Ovary (tissue), 9 donors: Measurements from ENCODE around the gene ZMYND10. TPM values are rescaled to one million over a fixed set of nuclear protein-coding genes. Genes with fewer than 3 reads are reported as not detected.

ENCODE experiments used
- DNase-seq, 5 donors: peaks; one replicate each; pipeline ENCODE4 v3.0.0-alpha.2; 2019 to 2020
- H3K27ac ChIP-seq, 2 donors: fragments of 200-600 bp; one replicate each; pipeline versions ENCODE4 v1.5.1 to v1.8.0; 2019 to 2022
- H3K27me3 ChIP-seq: fragments of 200-600 bp; one replicate; pipeline ENCODE4 v1.8.0; 2022
- H3K36me3 ChIP-seq: fragments of 200-600 bp; sonication (generic); one replicate; pipeline ENCODE4 v1.5.1; 2019
- H3K4me1 ChIP-seq: one replicate; pipeline ENCODE4 v1.8.1; 2013; ENCODE audit warnings: mild to moderate bottlenecking, moderate library complexity; ENCODE audit not compliant: insufficient read depth
- H3K4me3 ChIP-seq: fragments of 200-600 bp; sonication (generic); one replicate; pipeline ENCODE4 v1.5.1; 2017
- H3K9me3 ChIP-seq, 2 donors: fragments of 200-600 bp in 1 of 2; sonication (generic) in 1 of 2; one replicate each; pipeline versions ENCODE4 v1.5.1 to v1.8.1; 2013 to 2019; ENCODE audit warnings: mild to moderate bottlenecking in 1 of 2, moderate library complexity in 1 of 2
- CTCF ChIP-seq, 3 donors: fragments of 450-650 bp in 2 of 3; fragments of 200-600 bp in 1 of 3; IDR thresholded peaks; one replicate each; pipeline versions ENCODE4 v1.5.1 to v1.8.0; 2016 to 2022; ENCODE audit warnings: antibody characterized with exemption in 3 of 3, mild to moderate bottlenecking in 1 of 3
- EP300 ChIP-seq: sonication (generic); formaldehyde crosslinking; IDR thresholded peaks from one replicate; pipeline ENCODE4 v1.6.1; 2017; ENCODE audit warnings: antibody characterized with exemption
- POLR2A ChIP-seq: fragments of 450-650 bp; IDR thresholded peaks from one replicate; pipeline ENCODE4 v1.6.1; 2017; ENCODE audit warnings: antibody characterized with exemption, mild to moderate bottlenecking, moderate library complexity
- WGBS, 3 donors: extraction: QIAGEN DNeasy Blood & Tissue Kit in 1 of 3; methylation state at CpG; one replicate each; pipeline versions ENCODE4 v1.1.5 to v1.1.7; 2013 to 2017; 5-methylcytosine and 5-hydroxymethylcytosine counted together
- intact Hi-C, 4 donors: fragments of 100-400 bp; cut with DNase I; formaldehyde crosslinking; loops; one replicate each; pipeline versions ENCODE4 v1.11.0 to v1.15.1; 2022 to 2023
- polyA plus RNA-seq, 2 donors: library from polyadenylated mRNA; stranded (reverse); fragments of 200-250 nt in 1 of 2; fragments of 350-450 nt in 1 of 2; fragmentation: Illumina TruSeq in 1 of 2; extraction: RNeasy Lipid Tissue Mini Kit (QIAGEN cat#74804) in 1 of 2; gene quantifications; one replicate each; pipeline ENCODE4 v1.2.3, GENCODE V29; 2013 to 2014
- total RNA-seq, 7 donors: library from RNA; depleted of rRNA in 2 of 7; stranded (reverse); fragments of >200 nt in 2 of 7; fragmentation: NEBNext Ultra II Directional in 3 of 7; extraction: Animal tissue kit (Norgen Biotek cat#: 25700) in 3 of 7; gene quantifications; one replicate each; pipeline versions ENCODE4 v1.1.0 to v1.2.4, GENCODE V29; 2016 to 2023
- donor health status: DM: no; HTN: no; CAD: no; lungs with moderate emphysema.
- donor health status: DM: no; HTN: no; CAD: no.
- donor health status: Bipolar disorder and iron deficiency.
- donor health status: DM: yes; HTN: yes; CAD: no.
- donor health status: DM: no; HTN: no; CAD: no.
- donor health status: DM: yes; HTN: yes; CAD: no.

ZMYND10 gene
- total and polyA plus RNA-seq, 9 donors, result 0.50 to 75.1 (median 3.0) TPM

GRCh38 chr3:50326182-50326541 is 19.4 kb downstream of the ZMYND10 start:
- no peak overlapping the region for H3K27ac ChIP-seq
- intact Hi-C loops, result loop anchor here in 1 of 4 donors (10.0 kb wide), 1 partner anchor 61 kb away; the partner anchor contains the start of gene SEMA3B
- no peak for DNase-seq
- H3K4me3 ChIP-seq, result no peak overlapping the region
- no peaks in the 10 kb centered on the region for H3K36me3 ChIP-seq
- WGBS, 3 donors, result 84 to 88% (median 86%) methylated on average over 8 of the region's 8 CpGs
- no peaks in the 10 kb centered on the region for H3K9me3 ChIP-seq
- no peak for TF ChIP-seq CTCF (IDR thresholded peaks at IDR 0.05)
- no peak for TF ChIP-seq EP300
- TF ChIP-seq POLR2A, result no peak
- H3K4me1 ChIP-seq, result peaks cover 9% of the 10 kb centered on the region
- no peaks in the 10 kb centered on the region for H3K27me3 ChIP-seq

GRCh38 chr3:50325497-50326181 is 19.9 kb downstream of the ZMYND10 start:
- Histone ChIP-seq H3K9me3 (no peaks in the 10 kb centered on the region), H3K27ac (no peak overlapping the region), H3K4me1 (peaks cover 9% of the 10 kb centered on the region), H3K27me3 (no peaks in the 10 kb centered on the region), H3K4me3 (no peak overlapping the region), H3K36me3 (no peaks in the 10 kb centered on the region)
- DNase-seq, result no peak
- 83 to 88% (median 85%) methylated on average over 11 of the region's 11 CpGs for WGBS, 3 donors
- TF ChIP-seq CTCF (IDR thresholded peaks at IDR 0.05), result no peak
- TF ChIP-seq POLR2A, result no peak
- TF ChIP-seq EP300, result no peak
- intact Hi-C loops, result loop anchor here in 1 of 4 donors (10.0 kb wide), 1 partner anchor 61 kb away; the partner anchor contains the start of gene SEMA3B

- DNase-seq, result no peak
- H3K4me3 ChIP-seq, result no peak overlapping the region
- intact Hi-C loops, result loop anchor here in 1 of 4 donors (10.0 kb wide), 1 partner anchor 60 kb away; the partner anchor contains the start of gene SEMA3B
- no peaks in the 10 kb centered on the region for H3K27me3 ChIP-seq
- H3K9me3 ChIP-seq, result no peaks in the 10 kb centered on the region
- no peaks in the 10 kb centered on the region for H3K36me3 ChIP-seq
- 73 to 83% (median 81%) methylated on average over 2 of the region's 2 CpGs for WGBS, 3 donors
- no peak overlapping the region for H3K27ac ChIP-seq
- H3K4me1 ChIP-seq, result peaks cover 15% of the 10 kb centered on the region
- no peak for TF ChIP-seq POLR2A
- TF ChIP-seq EP300, result no peak
- no peak for TF ChIP-seq CTCF (IDR thresholded peaks at IDR 0.05)
Measured at GRCh38 chr3:50325113-50325480, 20.4 kb downstream of the ZMYND10 start.

GRCh38 chr3:50324351-50325112 is 21.0 kb downstream of the ZMYND10 start:
- no peaks in the 10 kb centered on the region for H3K9me3 ChIP-seq
- WGBS, 3 donors, result 50 to 53% (median 50%) methylated on average over 4 of the region's 4 CpGs
- TF ChIP-seq CTCF (IDR thresholded peaks at IDR 0.05) (peak; percentile 41 to 70 (median 64)), POLR2A (no peak), EP300 (no peak)
- peak overlapping the region in 1 of 2 donors; percentile 95 for H3K27ac ChIP-seq
- DNase-seq, result peak; percentile 59 to 80 (median 72)
- no peaks in the 10 kb centered on the region for H3K27me3 ChIP-seq
- no peaks in the 10 kb centered on the region for H3K36me3 ChIP-seq
- H3K4me3 ChIP-seq, result no peak overlapping the region
- intact Hi-C loops, result loop anchor here in 1 of 4 donors (10.0 kb wide), 1 partner anchor 60 kb away; the partner anchor contains the start of gene SEMA3B
- peaks cover 20% of the 10 kb centered on the region for H3K4me1 ChIP-seq
